ENCODE results near the gene GNAQ.
A peak's percentile ranks its signal among the peaks of the same experiment; 100 is the strongest.
"Not testable (repeated sequence)": the region's sequence is repeated elsewhere in the genome, so short reads cannot be mapped to it uniquely, and the experiment has no call there.

The GNAQ gene

GRCh38 chr9:77872863-77873262, 158.7 kb downstream of the GNAQ start:
- no peak for DNase-seq

GRCh38 chr9:77872177-77872576, 159.4 kb downstream of the GNAQ start:
- DNase-seq, result no peak

DNA sequence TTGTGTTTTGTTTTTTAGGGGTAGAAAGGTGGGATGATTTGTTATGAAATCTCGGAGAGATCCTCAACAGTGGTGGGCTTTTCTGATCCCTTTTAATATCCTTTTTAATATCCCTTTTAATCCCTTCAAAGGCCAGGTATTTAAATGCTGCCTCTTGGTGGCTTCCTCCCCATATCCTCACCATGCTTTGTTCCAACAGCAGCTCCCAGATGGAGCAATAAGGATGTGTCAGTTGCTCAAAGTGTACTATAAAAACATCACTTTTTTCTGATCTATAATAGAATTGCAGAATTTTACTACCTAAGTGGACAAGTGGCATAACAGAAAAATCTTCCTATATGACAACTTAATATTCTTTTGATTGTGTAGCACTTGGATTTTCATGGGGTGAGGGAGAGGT, 160.1 kb downstream of the GNAQ start:
- no peak for DNase-seq

DNA sequence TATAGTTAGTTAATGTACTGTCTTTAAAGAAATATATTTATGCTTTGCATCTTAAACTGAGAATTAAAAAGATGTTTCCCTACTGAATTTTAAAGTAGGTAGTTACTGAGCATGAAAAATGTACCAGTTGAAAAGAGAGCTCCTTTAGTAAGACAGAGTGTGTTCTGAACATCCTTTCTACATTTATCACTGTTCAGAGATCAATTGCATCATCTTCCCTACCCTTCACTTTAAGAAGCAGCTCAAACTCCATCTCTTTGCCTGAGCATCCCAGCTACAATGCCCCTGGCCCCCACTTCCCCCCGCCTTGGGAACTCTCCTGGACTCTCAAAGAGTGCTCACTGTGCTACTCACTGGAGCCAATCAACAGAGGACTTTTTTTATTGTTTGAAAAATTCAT, 164.7 kb downstream of the GNAQ start:
- no peak for DNase-seq

- DNase-seq, result no peak
Observed at GRCh38 chr9:77865385-77866047, 166.1 kb downstream of the GNAQ start.

- DNase-seq, result no peak
Observed at GRCh38 chr9:77864211-77864889, 167.3 kb downstream of the GNAQ start.

GRCh38 chr9:77863638-77864037, 168.0 kb downstream of the GNAQ start:
- DNase-seq, result not testable (repeated sequence)

DNA sequence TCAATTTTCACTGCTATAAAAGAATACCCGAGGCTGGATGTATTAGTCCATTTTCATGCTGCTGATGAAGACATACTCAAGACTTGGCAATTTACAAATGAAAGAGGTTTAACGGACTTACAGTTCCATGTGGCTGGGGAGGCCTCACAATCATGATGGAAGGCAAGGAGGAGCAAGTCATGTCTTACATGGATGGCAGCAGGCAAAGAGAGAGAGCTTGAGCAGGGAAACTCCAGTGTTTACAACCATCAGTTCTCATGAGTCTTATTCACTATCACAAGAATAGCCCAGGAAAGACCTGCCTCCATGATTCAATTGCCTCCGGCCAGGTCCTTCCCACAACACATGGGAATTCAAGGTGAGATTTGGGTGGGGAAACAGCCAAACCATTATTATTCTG, 170.7 kb downstream of the GNAQ start:
- not testable (repeated sequence) for DNase-seq

DNA sequence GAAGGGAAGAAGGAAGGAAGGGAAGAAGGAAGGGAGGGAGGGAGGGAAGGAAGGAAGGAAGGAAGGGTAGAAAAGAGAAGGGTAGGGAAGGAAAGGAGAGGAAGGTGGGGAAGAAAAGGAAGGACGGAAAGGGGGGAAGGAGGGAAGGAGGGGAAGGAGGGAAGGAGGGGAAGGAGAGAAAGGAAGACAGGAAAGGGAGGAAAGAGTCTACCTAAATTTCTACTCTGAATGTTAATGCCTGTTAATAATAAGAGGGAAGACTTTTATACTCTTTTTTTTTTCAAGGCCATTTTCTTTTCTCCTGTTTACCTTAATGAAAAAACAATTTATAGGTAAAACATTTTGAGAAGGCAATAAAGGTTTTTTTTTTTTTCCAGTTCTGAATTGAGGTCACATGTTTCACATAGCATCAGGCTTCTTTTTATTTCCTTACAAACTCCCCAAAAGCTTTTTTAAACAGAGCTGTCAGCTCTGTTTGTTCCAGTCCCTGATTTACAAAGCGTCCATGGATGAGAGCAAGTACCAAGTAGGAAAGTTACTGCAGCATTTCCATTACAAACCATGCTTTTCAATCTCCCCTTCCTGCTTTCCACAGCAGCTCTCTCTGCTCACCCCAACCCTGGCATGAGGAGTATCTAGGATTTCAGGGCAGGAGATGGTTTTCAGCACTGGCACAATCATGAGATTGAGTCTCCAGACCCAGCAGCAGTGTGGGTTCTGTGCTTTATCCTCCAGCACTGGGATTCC, 173.9 kb downstream of the GNAQ start:
- DNase-seq, result no peak

DNA sequence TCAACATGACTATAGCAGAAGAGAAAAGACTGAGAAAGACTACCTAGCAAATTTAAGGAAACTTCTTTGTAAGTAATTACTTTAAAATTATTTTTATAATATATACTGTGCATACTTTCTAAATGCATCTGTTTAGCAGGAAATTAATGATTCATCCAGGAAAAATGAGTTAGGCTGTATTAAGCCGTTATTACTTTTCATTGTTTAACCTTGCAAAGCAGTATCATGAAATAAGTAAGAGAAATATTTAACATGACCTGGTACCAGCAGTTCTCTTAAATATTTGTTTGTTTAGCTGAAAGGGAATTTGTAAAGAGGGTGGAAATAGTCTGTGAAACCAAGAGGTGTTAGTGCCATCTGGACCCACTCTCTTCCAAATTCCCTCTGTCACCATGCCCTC, 175.0 kb downstream of the GNAQ start:
- DNase-seq, result peak; percentile 46

- DNase-seq, result no peak
Observed at GRCh38 chr9:77854916-77855311, 176.7 kb downstream of the GNAQ start.

DNA sequence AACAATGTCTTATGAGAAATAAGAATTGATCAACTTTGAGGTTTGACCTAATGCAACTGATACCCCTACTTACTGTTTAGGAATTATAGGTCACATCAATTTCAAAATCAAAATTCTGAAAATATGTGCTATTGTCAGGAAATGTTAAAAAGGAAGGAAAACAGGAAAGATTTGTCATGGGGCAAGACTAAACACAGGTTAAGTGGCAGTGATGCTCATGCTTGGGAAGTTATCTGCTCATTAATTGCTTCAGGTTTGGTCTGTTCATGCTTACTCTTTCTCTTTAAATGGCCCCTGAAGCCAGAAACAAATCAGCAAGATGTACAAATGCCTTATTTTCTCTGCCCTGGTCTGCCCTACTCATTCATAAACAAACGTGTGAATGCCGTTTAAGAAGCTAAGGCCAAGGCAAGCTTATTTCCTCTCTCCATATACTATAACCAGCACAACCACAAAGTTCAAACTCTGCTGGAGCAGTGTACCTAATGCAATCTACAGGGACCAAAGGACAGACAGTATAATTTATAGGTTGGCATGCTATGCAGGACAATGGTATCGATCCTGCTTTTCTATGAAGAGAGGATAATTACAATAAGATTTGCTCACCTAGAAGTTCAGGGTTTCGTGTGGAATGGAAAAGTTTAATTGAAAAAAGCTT, 177.2 kb downstream of the GNAQ start:
- no peak for DNase-seq

GRCh38 chr9:77853716-77854115, 177.9 kb downstream of the GNAQ start:
- DNase-seq, result no peak

DNA sequence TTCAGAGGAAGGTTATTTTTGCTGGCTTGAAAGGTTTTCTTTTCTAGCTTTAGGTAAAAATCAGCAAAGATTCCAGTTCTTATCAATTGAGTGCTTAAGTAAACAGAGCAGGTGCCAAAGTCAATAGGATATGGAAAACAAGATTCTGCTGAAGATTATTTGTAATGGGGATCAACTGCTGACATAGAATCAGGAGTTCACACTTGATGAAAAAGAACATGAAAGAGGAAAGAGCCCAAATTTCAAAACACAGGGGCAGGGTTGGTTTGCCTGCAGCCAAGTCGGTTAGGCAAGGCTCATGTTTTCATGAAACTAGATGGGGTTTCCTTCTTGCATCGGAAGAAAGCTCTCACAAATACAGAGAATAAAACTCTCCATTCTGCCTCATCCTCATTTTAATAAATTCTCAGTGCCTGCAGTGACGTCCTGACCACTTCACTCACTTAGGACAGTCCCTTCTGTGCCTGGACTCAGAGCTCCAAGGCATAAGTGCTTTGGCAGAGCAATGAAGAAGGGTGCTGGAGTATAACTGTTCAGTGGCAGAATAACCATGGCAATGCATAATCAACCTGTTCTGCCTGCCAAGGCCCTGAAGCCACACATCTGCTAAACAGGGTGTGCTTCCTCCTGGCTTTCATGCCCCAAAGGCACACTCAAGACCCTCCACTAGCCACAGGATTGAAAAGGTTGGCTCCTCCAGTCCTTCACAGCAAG, 179.6 kb downstream of the GNAQ start:
- DNase-seq, result no peak

- peak; percentile 80 for DNase-seq
Observed at GRCh38 chr9:77848897-77849296, 182.7 kb downstream of the GNAQ start.

DNA sequence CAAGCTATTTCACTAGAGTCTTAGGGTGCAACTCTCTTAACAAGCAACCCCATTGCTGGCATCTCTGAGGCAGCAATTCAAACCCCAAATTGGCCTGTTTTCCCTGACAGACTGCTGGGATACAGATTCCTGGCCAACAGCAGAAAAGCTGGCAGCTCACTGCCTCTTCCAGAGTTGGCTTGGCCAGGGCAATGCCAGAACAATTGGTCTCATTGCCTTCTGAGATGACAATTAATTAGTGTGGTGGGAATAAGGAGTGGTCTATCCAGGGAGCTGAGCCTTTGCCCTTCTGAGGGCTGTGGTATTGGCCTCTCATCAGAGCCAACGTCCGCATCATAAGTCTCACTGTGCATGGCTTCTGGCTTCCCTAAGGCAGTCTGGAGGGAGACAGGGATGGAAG, 183.2 kb downstream of the GNAQ start:
- no peak for DNase-seq

DNA sequence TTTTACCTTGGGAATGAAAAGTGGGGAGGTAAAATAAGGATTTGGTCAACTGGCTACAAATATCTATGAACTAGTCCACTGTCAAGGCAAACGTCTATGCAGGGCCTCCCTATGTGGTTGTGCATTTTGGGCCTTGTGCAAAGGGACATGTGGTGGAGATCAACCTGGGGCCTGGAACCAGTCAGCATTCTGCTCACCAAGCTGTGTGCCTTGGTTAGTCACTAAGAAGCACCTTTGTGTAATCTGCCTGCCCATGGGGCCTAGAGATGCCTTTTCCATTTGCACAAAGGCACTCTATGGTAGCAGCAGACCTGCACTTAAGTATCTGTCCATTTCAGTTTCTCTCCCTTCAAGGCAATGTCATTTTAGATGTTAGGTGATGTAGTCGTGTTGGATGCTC, 184.0 kb downstream of the GNAQ start:
- no peak for DNase-seq

DNA sequence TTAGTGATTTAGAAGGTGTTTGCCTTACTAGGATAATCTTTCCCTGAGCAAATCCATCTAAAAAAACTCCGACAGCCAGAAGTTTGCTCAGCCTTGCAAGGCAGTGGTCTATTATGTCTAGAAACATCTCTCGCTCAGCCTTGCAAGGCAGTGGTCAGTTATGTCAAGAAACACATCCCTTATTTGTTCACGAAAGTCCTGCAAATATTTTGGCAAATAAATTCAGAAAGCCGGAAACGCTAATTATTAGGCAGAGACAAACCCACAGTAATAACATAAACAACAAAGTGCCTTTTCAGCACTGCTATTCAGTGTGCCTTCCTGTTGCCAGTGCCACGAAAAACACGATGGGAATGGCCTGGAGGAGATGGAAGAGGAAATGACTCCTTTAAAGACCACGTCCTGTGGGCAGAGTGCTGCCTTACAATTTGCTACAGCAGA, 184.5 kb downstream of the GNAQ start:
- DNase-seq, result peak; percentile 67

- DNase-seq, result no peak
Observed at GRCh38 chr9:77844415-77844814, 187.2 kb downstream of the GNAQ start.

DNA sequence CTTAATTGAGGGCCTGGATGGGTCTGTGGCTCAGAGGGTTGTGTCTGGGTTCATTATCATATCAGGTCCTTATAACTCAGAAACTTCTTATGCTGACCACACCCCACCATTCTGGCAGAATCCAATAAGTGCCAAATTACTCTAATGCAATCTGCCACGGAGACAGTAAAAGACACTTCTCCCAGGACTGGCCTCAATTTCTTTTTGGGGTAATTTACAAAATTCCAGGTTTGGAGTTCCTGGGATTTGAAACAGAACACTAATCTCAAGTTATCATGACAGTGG, 187.8 kb downstream of the GNAQ start:
- no peak for DNase-seq

DNA sequence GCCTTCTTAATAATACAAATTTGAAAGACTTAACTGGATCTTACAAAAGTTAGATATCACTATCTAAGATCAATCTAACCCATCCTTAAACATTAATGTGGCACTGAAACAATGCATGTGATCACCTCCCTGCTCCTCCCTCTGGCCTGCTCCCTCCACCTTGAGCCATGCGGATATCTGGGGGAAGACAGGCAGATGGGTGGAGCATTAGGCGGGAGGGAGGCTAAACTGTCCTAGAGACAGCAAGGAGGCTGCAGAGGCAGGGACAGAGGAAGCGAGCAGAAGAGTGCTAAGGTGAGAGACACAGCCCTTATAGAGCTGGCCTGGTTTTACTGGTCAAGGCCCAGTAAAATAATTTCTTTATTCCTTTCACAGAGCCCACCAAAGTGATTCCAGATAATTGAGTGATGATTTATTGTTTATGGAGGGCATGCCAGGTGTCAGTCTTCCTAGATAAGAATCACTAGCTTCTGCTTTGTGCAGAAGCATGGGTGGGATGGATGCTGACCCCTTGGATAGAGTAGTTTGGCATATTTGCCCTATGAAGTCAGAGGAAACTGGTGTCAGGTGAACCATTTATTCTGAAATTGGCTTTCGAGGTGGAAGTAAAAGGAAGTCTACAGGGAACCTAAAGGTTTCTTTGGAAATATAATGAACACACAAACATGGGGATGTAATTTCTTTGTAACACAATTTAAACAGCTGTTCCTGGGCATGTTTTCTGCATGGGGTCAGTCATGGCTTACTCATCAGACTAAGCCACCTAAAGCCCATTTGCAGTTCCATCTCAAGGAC, 188.3 kb downstream of the GNAQ start:
- no peak for DNase-seq
